ENCODE data around the gene TRPM3.

TRPM3 gene

DNA sequence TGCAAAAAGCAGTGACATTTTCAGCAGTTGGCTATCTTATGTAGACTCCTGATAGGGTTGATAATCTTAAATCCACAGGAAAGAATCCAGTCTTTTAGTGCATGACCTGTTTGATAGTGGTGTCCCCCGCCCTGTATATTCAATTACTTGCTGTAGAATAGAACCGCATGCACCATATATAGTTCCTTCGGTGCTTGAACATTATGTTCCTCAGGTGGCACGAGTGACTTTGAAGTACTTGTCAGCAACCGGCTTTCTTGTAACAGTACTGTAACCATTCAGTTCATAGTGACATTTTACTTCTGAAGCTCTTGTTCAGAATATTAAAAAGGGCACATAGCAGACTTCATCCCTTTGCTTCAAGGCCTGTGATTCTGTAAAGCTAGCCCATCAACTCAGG lies 543.8 kb downstream of the TRPM3 start:
- DNase-seq (ENCODE audit: low read depth) = no peak

DNA sequence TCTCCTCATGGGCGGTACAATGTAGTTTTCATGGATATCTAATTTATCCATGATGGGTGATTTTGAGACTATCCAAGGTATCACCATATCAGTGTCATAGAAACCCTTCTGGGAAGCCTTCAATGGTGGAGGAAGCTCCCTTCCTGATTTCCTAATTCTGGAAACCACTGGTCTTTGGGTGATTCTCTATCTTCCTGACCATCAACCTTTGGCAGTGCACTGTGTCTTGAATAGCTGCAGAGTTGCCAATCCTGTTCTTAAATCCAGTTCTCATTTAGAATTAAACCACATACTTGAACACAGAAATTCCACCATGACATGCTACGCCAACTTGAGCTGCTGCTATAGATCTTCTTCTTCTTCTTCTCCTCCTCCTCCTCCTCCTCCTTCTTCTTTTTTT lies 545.3 kb downstream of the TRPM3 start:
- no peak for DNase-seq (ENCODE audit: low read depth)

DNA sequence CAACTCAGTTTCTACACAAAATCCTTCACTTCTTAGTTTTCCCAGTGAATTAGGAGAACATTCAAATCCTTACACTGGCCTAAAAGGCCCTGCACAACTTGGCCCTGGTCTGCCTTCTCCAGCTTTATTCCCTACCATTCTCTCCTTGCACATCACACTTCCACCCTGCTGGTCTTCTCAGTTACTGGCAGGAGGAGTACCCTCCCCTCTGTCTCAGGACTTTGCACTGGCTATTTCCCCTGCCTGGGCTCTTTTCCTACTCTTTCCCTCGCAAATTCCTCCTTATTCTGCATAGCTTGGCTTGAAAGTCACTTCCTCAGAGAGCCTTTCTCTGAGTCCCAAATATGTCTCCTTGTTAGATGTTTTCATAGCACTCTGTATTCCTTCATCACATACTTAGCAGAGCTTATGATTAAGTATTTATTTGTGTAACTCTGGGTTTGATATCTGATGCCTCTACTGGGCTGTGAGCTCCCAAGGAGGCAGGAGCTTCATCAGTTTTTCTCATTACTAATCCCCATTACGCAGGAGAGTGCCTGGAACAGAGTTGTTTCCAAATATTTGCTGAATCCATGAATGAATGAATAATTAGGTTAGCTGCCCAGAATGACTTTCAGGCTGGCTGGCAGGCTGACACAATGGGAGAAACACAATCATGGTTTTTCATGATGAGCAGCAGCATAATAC lies 547.1 kb downstream of the TRPM3 start:
- DNase-seq (ENCODE audit: low read depth) = peak; percentile 86

DNA sequence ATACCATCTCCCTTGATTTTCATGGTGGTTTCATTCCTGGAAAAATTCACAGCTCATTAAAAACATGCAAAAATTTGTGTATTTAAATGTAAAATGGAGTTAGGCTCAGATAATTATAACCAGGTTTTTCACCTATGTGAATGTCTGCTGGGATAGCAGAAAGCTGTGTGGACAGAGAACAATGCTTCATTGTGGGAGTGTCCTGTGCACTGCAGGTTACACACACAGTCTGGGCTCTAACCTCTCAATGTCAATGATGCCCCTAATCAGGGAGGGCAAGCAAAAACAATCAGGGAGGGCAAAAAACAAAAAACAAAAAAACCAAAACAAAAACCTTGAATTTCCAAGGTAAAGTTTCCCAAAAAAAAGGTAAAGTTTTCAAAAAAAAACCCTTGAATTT lies 548.1 kb downstream of the TRPM3 start:
- no peak for DNase-seq (ENCODE audit: low read depth)

DNA sequence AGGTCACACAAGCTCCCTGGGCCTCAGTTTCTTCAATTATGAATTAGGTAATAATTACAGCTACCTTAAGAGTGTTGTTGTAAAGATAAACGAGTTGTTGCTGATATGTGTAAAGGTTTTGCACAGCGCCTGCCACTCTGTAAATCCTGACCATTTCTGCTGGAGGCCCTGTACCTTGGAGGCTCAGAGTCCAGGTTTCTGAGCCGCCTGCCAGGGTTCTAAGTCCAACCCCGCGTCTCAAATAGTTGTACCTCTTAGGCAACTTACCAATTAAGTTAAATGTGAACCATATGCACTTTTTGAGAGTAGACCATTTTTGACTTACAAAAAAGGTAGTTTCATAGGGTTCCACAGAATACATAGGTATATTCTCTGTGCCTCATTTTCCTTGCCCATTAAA lies 550.2 kb downstream of the TRPM3 start:
- DNase-seq (ENCODE audit: low read depth) = no peak

DNA sequence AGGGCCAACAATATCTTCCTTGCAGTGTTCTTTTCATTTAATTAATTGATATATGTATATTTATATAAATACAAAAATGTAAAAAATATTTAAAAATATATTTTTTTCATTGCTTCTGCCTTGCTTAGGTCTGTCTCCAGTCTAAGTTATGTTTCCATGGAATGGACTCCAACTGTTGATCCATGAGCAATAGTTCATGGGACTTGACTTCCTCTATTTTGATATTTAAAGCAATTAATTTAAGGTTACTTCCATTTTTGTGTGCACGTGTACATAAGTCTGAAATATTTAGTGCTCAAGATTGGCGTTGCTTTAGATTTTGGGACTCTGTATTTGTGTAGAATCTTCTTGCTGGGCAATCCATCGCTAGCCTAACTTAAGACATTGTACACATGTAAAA lies 551.6 kb downstream of the TRPM3 start:
- DNase-seq (ENCODE audit: low read depth) = no peak

DNA sequence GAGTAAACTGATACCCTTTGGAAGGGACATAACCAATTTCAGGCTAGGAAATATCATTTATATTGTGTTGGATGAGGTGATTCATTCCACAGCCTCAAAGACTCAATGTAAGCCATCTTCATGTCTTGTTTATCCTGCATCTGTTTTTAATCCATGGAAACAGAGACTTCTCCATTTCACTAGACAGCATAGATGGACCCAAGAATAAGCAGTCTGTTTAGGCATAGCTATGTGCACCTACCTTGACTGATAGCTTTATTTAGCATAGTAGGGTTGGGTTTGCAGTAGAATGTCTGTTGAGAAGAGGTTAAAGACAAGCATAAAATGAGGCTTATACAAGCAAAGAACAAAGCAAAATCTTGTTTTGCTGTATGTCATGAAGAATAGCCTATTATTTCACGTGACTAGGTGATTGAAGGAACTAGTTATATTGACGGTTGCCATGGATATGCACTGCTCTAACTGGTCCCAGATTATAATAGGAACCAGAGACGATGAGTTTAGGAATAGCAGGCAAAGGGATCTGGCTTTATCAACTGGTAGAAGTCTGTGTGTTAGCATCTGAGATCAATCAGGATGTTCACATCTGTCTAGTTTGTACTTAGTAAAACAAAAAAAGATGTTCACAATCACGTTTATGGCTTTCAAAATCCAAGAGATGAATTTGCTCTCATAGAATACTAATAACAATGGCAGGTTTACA lies 552.2 kb downstream of the TRPM3 start:
- no peak for DNase-seq (ENCODE audit: low read depth)

DNA sequence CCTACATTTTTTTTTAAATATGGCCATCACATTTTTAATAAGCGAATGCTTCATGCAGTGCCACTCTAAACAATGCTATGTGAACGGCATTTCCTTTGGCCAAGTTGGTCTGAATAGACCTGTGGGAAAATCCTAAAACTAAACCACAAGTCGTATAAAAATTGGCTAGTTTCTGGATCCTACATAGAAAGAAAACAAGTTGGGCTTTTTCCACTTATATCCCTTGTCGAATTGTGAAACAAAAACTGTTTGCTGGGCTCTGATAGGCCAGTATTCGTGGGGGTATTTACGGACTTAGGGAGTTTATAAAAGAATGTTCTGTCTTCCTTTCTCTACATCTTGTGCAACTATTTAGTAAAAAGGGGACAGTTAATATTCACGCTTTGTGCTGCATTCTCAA lies 553.9 kb downstream of the TRPM3 start:
- peak; percentile 83 for DNase-seq (ENCODE audit: low read depth)

DNA sequence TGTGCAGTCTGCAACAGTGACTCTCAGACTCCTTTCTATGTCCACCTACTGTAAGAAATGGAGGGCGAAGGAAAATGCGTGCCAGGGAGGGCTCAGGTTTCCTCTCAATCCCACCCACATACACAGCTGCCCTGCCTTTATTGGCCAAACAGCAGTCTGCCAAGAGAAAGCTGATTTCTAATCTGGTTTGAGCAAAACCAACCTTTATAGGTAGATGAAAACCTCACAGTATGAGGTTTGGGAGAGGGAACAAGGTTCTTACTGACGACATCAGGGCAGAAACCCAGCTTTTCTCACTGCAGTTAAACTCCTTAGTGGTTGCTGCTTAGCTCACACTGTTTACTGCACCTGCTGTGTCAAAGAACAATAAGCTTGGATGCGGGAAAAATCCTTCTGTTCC lies 554.7 kb downstream of the TRPM3 start:
- DNase-seq (ENCODE audit: low read depth) = no peak

DNA sequence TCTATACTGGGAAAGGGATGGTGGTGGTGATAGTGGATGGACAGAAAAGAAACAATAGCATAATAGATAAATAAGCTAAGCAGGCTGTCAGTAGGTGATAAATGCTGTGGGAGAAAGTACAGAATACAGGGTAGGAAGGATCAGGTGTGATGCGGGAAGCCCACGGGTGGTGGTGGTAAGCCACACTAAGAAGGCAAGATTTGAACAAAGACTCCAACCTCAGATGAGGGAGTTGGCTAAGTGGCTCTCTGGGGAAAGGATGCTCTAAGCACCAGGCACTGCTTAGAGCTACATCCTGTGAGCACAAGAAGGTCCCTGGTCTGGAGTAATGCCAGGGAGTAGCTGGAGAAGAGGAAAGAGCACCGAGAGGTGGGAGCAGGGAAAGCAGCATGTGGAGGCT lies 555.4 kb downstream of the TRPM3 start:
- DNase-seq (ENCODE audit: low read depth) = no peak

DNA sequence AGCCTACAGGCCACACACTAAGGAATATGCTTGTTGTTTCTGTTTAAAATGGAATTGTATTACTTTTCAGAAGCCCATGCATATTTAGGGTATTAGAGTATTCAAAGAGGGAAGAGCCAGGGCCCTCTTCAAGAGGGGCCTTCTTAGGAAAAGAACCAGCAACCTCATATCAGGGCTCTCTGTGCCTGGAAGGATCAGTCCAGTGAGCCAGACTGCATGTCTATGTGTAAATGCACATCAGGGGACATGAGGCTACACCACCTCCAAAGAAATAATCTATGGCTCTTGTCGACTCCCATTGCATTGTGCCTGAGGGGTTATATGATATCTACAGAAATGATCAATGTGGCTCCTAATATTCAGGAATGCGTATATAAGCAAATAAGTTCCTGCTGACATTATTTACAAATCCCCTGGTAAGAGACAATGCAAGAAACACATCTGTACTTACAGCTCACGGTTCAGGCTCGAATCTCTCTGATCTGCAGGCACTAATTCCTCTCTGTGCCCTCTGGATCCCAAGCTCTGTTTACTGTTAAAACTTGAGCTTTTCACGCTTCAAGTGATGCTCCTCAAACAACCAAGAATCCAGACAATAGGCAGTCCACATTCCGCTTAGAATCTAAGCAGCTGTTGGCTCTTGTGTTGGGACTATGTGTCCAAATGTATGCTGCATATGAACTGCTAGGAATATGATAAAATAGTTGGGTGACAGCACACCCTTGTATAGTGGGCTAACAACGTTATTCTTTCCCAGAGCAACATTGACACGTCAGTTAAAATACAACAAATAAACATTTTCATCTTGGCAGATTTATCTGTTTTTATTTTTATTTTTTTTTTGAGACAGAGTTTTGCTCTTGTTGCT lies 556.7 kb downstream of the TRPM3 start:
- DNase-seq (ENCODE audit: low read depth) = no peak

DNA sequence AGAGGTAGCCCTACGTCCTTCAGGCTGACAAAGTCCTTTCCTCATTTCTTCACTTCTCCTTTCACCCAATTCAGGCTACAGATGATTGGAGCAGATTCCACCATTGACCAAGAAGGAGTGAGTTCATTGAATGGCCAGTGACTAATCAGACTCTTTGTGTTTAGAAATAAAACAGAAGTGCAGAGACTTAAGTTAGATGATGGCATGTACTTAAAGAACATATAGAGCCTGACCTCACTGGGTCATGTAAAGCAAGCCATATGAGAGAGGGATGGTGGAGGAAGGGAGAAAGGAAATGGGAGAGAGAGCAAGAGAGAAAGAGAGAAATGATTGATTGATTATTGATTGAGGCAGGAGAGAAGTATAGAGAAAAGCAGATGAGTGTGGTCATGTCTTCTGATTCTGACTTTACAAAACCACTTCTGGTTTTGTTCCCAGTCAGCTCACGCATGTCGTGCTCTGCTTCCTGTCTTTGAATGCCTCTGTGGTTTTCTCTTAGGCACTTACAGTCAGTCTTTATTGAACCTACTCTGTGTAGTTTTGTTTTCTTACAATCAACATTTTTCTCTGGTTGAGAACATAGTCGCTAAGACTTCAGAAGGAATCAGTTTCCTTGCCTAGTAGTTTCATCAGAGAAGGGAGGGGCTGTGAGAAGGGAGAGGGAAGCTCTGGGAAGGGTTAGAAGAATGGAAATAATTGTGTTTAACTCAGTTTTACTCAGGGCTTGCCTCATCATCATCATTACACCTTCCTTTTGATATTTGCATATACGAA lies 557.8 kb downstream of the TRPM3 start:
- DNase-seq (ENCODE audit: low read depth) = peak; percentile 89

DNA sequence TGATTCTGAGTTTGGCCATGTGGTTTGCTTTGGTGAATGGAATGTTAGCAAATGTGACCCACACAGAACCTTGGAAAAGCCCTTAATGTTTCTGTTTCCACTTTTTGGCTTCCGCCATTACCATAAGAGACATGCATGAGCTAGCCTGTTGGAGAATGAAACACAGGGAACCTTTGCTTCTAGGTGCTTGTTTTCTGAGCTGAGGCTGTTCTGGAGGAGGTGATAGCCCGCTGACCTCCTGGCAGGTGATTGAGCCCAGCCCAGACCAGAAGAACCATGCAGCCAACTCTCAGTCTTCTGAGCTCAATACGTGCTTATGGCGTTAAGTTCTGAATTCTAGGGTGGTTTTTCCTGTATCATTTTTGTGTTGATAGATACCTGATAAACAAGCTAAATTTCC lies 558.4 kb downstream of the TRPM3 start:
- no peak for DNase-seq (ENCODE audit: low read depth)

DNA sequence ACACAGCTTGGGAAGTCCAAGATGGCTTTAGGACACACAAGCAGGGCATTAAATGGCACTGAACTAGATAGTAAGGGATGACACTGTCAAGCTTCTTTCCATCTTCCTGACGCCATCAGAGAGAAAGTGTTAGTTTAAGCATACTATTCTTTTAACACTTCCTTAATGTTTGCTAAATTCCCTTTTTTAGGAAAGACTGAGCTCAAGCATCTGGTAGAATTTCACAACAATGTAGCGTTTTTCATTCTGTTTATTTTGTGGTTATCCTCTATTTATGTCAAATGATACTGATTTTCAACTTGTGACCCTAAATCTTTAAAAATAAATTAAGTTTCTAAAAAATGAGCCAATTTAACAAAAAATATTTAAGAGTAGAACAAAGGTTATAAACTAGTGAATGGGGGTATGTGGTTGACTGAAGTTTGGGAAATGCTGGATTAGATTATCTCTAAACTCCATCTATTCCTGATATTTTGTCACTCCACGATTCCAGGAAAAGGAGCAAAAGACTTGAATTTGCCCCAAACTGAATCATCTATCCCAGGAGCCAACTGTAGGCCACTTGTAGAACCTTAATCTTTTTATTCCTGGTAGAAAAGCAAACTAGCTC lies 559.5 kb downstream of the TRPM3 start:
- peak; percentile 46 for DNase-seq (ENCODE audit: low read depth)

DNA sequence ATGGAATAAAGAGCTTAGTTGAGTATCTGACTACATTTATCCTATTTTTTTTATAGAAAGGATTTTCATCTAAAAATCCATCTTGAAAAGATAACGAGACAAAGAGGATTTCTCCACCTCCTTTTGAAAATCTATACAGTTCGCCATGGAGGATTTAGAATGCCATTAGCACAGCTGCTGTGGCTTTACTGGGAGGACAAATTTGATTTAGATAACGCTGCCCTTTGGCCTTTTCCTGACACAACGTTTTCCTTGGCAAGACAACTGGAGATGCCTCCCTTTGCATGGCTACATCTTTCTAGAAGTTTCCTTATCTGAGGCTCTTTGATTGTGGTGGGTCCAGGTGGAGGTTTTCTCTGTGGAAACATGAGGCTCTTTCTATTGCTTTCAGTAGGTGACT lies 560.3 kb downstream of the TRPM3 start:
- DNase-seq (ENCODE audit: low read depth) = no peak

DNA sequence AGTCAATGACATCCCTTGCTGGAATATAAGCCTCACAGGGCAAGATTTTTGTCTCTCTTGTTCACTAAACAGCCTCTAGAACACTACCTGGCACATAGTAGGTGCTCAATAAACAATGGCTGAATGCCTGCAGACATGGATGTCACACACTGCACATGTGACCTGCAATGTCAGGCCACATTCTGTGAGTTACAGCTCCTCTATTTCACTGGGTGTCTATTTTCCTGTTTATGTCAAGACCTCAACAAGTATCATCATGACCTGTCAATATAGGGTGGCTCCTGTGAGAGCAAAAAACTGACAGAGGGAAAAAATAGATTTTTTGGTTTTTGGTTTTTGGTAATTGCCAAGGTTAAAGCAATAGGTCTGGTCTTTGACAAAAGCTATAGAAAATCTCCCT lies 562.3 kb downstream of the TRPM3 start:
- DNase-seq (ENCODE audit: low read depth) = no peak

DNA sequence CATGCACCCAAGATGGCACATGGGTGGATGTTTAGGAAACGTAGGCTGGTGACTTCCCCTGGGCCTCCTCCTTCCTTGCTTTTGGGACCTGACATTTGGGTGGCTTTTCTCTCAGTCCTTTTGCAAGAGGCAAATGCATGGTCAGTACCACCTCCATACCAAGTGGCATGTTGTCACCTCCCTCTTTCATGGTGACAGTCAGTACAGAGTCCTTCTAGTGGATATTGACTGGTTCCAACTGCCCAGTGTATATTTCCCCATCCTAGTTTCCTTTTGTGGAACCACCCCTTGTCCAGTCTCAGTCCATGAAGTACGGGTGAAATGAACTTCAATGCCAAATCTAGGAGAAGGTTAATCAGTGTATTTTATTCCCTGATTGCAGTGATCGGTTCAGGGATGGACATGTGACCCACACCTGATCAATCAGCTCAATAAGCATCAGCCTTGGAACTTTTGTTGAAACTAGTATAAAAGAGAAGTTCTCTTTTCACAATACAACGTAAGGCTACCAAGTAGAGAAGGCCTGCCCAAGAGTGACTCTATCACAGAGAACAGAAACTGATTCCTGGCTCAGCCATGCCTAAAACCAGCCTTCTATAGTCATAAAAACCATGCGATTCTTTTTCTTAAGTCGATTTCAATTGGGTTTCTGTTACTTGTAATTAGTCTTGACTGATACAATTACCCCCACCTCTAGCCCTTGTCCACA lies 563.6 kb downstream of the TRPM3 start:
- DNase-seq (ENCODE audit: low read depth) = no peak

DNA sequence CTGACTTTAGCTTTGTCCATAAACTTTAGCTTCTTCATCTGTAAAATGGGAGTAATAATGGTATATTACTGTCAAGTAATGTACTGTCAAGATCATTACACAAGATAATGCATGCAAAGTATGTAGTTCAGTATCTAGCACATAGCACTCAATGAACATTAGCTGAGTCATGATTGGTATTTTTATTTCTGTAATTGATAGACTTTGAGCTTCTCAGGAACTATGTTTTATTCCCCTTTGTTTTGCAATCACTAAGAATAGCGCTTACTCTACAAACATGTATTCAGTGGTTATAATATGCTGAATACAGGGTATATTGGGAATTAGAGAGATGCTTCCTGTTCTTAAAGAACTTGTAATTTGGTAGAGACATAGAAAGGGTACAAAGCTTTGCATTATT lies 564.6 kb downstream of the TRPM3 start:
- DNase-seq (ENCODE audit: low read depth) = peak; percentile 40

DNA sequence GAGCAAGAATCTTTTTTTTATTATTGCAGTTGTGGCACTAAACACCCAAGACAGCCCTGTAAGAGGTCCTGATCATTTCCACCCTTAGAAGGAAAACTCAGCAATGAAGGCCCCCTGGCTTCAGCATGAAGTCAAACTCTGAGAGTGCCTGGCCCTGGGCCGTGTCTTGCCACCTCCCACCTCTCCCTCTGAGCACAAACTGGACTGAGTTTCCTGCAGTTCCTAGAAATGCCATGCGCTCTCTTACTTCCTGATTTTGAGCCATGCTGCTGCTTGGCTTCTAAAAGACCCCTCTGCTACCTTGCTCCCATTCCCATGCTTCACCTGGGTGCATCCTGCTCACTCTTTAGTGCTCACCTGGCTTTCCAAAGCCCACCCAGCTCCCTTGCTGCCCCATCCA lies 566.5 kb downstream of the TRPM3 start:
- no peak for DNase-seq (ENCODE audit: low read depth)

DNA sequence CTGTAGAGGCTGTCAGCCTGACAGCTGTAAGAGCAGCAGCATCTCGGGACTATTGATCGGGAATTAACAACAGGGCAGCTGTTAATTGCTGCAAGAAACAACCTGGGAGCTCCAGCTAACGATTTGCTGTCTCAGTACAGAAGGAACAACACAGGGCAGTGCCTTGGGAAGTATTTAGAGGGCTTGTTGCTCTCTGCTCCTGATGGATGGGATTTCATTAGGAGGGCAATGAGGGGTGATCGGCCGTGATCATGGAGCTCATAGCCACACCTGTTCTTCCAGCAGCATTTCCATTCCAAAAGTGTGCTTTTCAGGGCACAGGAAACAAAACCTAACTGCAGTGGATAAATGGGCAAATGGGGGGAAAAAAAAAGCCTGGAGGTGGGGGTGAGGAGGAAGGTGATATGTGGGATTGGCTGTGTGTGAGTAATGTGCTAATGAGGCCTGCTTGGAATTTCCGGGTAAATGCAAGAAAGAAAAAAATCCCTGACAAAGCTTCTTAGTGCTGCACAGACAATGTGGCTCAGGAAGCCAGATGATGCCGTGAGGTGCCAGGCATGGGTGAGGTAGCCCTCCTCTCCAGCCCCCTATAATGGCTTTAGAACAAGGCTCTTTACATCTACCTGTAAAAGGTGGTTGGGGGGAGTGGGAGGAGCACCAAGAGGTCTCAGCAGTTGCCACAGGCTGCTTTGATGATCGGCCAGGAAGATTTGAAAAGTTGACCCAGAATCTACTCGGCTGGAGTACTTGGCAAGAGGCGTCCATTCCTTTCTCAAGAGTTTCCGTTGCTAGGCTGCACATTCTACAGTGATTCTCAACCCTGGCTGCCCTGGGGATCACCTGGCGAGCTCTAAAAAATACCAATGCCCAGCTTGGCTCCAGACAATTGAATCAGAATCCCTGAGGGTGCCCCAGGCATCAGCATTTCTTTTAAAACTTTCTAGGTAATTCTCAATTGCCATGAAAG lies 567.4 kb downstream of the TRPM3 start:
- DNase-seq (ENCODE audit: low read depth) = peak; percentile 77
